HG02610 (cell line): Measurements from ENCODE around the gene TSPAN11.

Experiments
- ATAC-seq: cut with Tn5 transposase; IDR thresholded peaks from one replicate; pipeline ENCODE4 v1.9.1; 2021; ENCODE audit warnings: mild to moderate bottlenecking, moderate library complexity; ENCODE audit not compliant: unreplicated experiment

The TSPAN11 gene

GRCh38 chr12:30910038-30910350 lies 16.6 kb upstream of the TSPAN11 start:
- ATAC-seq, result no peak

- ATAC-seq, result no peak
Observed at GRCh38 chr12:30911207-30911606, 15.3 kb upstream of the TSPAN11 start.

- ATAC-seq, result peak; percentile 66
Observed at GRCh38 chr12:30913323-30913722, 13.2 kb upstream of the TSPAN11 start.

GRCh38 chr12:30914986-30915591 lies 11.5 kb upstream of the TSPAN11 start:
- ATAC-seq, result no peak

GRCh38 chr12:30923057-30923456 lies 3.5 kb upstream of the TSPAN11 start:
- no peak for ATAC-seq

- no peak for ATAC-seq
Observed at GRCh38 chr12:30925607-30926242, 823 bp upstream of the TSPAN11 start.

- ATAC-seq, result no peak
Observed at GRCh38 chr12:30927222-30927611, 669 bp downstream of the TSPAN11 start.

- no peak for ATAC-seq
Observed at GRCh38 chr12:30928356-30929244, 2.1 kb downstream of the TSPAN11 start.

GRCh38 chr12:30930238-30930637 lies 3.7 kb downstream of the TSPAN11 start:
- ATAC-seq, result no peak

GRCh38 chr12:30930641-30931040 lies 4.1 kb downstream of the TSPAN11 start:
- ATAC-seq, result no peak

GRCh38 chr12:30932881-30933280 lies 6.3 kb downstream of the TSPAN11 start:
- ATAC-seq, result no peak

- no peak for ATAC-seq
Observed at GRCh38 chr12:30934811-30935210, 8.3 kb downstream of the TSPAN11 start.

GRCh38 chr12:30936036-30936435 lies 9.5 kb downstream of the TSPAN11 start:
- no peak for ATAC-seq

GRCh38 chr12:30939234-30939633 lies 12.7 kb downstream of the TSPAN11 start:
- no peak for ATAC-seq

GRCh38 chr12:30942486-30942885 lies 15.9 kb downstream of the TSPAN11 start:
- no peak for ATAC-seq

GRCh38 chr12:30942936-30943335 lies 16.4 kb downstream of the TSPAN11 start:
- ATAC-seq, result no peak

GRCh38 chr12:30945443-30946164 lies 19.1 kb downstream of the TSPAN11 start:
- no peak for ATAC-seq

GRCh38 chr12:30952015-30952414 lies 25.5 kb downstream of the TSPAN11 start:
- no peak for ATAC-seq

- ATAC-seq, result no peak
Observed at GRCh38 chr12:30953257-30953656, 26.7 kb downstream of the TSPAN11 start.

GRCh38 chr12:30953951-30954751 lies 27.6 kb downstream of the TSPAN11 start:
- no peak for ATAC-seq

GRCh38 chr12:30955214-30955613 lies 28.7 kb downstream of the TSPAN11 start:
- ATAC-seq, result no peak
